Kidney tubule cell (primary cell): ENCODE measurements around the gene PHACTR2.
"Not testable (repeated sequence)": the region's sequence is repeated elsewhere in the genome, so short reads cannot be mapped to it uniquely, and the experiment has no call there.

Experiments used
- DNase-seq: peaks from one replicate; pipeline ENCODE4 v3.0.0-alpha.2; 2018; ENCODE audit warnings: low spot score

The PHACTR2 gene

GRCh38 chr6:143766185-143766553 lies 88.4 kb downstream of the PHACTR2 start:
- no peak for DNase-seq

DNA sequence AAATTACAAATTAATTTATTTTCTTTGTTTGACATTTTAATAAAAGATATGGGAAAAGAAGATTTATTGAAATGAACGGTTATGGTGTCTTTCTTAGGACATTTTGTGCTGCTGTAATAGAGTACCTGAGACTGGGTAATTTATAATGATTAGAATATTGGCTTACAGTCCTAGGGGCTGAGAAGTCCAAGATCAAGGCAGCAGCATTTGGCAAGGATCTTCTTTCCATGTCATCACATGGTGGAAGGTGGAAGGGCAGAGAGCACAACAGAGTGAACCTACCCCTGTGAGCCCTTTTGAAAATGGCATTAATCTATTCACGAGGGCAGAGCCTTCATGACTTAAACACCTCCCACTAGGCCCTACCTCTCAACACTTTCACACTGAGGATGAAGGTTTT lies 89.7 kb downstream of the PHACTR2 start:
- DNase-seq: no peak

DNA sequence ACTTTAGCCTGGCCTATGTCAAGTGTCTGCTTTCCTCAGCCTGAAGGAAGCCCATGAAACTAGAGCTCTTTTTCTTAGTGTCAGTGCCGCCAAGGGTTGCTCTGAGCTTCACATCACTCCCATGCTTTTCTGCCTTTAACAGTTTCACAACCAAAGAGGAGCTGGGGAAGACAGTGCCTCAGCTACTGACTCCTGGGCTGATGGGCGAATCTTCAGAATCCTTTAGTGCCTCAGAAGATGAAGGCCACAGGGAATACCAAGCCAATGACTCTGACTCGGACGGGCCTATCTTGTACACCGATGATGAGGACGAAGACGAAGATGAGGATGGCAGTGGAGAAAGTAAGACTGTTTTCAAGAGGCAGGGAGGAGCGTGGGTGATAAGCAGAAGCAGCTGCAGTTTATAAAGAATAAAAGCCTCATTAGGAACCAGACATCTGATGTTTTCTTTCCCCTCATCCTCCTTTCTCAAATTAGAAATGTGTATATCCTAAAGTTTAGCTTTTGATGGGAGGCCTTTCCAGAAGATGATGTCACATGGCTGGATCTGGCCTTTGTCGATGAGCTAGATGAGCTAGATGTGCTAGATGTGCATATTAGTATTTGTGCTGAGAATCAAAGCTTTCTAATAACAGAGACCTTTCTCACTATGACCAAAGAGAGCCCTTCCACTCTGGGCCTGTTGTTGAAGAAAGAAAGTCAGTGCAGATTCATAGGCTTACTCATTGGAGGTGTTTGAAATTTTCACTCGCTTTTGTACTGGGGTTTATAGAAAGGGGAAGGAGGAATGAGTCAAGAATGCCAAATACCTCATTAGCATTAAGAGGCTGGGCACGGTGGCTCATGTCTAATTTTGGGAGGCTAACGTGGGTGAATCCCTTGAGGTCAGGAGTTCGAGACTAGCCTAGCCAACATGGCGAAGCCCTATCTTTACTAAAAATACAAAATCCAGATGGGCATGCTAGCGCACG lies 94.6 kb downstream of the PHACTR2 start:
- DNase-seq: no peak

- DNase-seq: no peak
Observed at GRCh38 chr6:143773506-143774150, 95.9 kb downstream of the PHACTR2 start.

- DNase-seq: no peak
Observed at GRCh38 chr6:143774347-143774746, 96.6 kb downstream of the PHACTR2 start.

DNA sequence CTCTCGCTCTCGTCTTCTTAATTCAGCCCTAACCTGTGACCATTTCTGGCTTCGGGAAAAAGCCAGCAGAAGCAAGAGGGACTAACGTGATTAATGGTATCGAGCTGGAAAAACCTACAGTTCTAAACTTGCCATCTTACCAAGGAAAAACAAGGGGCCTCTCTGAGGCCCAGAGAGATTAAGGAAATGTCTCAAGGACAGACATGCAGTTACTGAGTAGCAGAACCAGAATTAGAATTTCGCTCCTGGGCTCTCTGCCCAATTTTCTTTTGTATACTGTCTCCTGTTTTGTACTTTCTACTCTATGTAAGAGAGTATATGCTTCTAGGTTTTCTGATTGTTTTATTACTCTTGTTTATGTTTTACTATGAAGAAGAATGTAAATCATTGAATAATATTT lies 97.6 kb downstream of the PHACTR2 start:
- DNase-seq: no peak

GRCh38 chr6:143778926-143779325 lies 101.2 kb downstream of the PHACTR2 start:
- DNase-seq: no peak

- no peak for DNase-seq
Observed at GRCh38 chr6:143782481-143782880, 104.7 kb downstream of the PHACTR2 start.

DNA sequence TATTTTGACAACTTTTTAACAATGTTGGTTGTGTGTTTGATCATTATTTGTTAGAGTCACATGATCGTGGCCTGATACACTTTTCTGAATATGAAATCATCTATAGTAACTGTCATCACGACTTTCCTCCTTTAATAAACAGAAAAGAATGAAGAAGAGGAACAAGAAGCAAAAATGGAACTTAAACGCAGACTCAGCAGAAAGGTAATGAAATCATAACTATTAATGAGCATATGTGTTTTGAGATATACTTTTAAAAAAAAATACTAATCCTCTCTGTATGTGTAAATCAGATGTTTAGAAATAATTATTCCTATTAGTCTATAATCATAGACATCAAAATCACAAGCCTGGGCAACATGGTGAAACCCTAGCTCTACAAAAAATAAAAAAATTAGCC lies 105.3 kb downstream of the PHACTR2 start:
- no peak for DNase-seq

DNA sequence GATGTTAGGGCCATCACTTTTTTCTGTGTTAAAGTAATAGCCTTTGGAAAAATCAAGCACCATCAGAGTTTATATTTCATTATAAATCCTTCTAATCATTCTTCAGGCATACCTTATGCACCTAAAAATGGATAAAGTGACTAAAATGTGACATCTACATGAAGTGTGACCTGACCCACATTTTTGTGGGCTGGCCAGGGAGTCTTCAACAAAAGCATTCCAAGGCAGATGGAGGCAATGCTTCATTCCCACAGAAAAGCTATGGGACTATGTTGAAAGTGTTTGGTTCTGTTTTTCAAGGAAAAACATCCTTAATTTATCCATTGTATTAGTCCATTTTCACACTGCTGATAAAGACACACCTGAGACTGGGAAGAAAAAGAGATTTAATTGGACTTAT lies 106.6 kb downstream of the PHACTR2 start:
- DNase-seq: no peak

- DNase-seq: not testable (repeated sequence)
Observed at GRCh38 chr6:143786371-143786770, 108.6 kb downstream of the PHACTR2 start.

- no peak for DNase-seq
Observed at GRCh38 chr6:143792402-143793279, 114.9 kb downstream of the PHACTR2 start.

DNA sequence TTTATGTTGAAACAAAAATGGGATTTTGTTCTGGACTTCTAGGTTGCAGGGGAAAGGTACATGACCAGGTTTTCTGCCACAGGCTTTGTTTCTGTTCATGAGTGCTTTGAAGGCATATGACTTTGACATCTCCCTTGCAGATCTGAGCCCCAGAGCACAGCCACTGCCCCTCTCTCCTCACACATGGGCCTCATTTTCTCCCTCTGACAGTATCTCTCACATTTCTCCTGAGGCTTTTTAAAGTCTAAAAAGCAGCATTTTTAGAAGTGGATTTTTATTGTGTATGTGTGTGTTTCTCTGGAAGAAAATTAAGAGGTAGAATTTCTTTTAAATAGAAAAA lies 115.5 kb downstream of the PHACTR2 start:
- no peak for DNase-seq

GRCh38 chr6:143796551-143796950 lies 118.8 kb downstream of the PHACTR2 start:
- DNase-seq: not testable (repeated sequence)

- not testable (repeated sequence) for DNase-seq
Observed at GRCh38 chr6:143798487-143798886, 120.7 kb downstream of the PHACTR2 start.

DNA sequence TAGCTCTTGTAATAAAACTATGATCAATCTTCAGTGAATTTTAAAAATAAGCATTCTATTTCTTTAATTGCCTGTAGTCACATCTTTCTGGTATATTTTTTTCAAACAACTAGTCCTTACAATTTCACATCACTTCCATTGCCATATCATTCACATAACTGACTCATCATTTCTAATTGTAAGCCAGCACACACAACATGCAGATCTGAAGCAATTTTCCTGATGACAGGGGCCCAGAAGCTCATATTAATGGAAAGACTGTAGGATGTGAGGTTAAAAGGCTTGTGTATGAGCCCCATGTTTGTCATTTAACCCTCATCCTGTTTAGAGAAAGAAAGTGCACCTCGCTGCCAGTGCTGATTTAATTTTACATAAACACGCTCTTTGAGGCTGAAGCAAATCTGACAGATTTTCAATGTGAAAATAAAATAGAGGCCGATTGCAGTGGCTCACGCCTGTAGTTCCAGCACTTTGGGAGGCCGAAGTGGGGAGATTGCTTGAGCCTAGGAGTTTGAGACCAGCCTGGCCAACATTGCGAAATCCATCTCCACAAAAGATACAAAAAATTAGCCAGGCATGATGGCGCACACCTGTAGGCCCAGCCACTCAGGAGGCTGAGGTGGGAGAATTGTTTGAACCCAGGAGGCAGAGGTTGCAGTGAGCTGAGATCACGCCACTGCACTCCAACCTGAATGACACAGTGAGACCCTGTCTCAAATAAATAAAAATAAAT lies 125.2 kb downstream of the PHACTR2 start:
- DNase-seq: no peak

DNA sequence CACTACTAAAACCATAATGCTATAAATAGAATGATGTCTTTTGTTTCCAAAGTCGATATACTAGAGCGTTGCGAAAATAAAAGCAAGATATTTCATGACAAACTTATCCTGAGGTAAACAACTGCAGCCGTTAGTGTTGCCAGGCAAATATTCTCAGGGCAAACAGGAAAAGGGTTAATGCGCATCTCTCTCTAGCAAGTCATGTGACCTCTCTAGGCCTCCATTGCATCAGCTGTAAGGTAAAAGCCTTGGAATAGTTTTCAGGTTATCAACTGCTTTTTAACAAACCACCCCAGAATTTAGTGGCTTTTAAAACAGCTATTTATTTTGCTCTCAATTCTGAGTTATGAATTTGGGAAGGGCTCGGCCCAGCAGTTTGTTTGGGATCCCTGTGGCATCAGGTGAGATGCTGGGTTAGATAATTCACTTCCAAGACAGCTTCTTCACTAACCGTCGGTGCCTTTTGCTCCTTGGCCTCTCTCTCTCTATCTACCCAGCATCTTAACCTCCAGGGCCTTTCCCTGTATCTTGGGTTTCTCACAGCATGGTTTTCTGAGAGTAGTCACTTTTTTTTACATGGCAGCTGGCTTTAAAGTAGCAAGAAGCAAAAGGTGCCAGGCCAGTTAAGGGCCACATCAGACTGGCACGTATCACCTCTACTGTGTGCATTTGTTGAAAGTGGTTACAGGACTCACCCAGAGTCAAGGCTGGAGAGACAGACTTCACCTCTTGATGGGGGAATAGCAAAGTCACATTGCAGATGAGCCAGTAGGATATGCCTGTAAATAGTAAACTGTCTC lies 126.2 kb downstream of the PHACTR2 start:
- no peak for DNase-seq

- DNase-seq: no peak
Observed at GRCh38 chr6:143804835-143805239, 127.1 kb downstream of the PHACTR2 start.

- peak; percentile 28 for DNase-seq
Observed at GRCh38 chr6:143806282-143807102, 128.7 kb downstream of the PHACTR2 start.
